GM18526 (cell line): Measurements from ENCODE around the gene CENPA.

Source experiments
- POLR2A ChIP-seq: IDR thresholded peaks from 3 replicates; pipeline ENCODE4 v1.6.1; 2011; ENCODE audit not compliant: insufficient read length; ENCODE audit errors: extremely low read depth

CENPA gene

DNA sequence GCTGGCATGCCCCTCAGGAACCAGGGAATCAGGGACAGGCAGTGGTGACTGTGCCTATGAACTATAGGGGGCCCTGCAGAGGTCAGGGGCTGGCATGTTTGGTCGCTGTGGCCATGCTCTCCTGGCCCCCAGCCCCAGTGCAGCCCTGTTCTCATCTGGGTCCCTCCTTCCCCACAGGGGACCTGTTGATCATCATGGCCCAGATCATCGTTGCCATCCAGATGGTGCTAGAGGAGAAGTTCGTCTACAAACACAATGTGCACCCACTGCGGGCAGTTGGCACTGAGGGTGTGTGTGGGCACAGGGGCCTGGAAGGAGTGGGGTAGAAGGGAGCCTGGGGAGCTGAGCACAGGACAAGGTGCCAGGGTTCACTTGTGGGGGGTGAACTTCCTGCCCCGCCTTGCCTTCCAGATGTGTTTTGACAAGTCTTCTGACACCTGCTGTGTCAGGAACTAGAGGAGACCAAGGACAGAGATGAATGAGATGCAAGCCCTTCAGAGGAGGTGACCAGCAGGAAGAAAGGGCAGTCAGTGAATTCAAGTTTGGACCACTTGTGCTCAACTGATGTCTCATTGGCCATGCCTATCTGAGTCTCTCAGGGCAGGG lies 9.6 kb upstream of the CENPA start:
- TF ChIP-seq POLR2A, result no peak

DNA sequence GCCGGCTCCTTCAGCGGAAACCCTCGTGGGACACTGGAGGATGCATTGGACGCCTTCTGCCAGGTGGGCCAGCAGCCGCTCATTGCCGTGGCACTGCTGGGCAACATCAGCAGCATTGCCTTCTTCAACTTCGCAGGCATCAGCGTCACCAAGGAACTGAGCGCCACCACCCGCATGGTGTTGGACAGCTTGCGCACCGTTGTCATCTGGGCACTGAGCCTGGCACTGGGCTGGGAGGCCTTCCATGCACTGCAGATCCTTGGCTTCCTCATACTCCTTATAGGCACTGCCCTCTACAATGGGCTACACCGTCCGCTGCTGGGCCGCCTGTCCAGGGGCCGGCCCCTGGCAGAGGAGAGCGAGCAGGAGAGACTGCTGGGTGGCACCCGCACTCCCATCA lies 7.8 kb upstream of the CENPA start:
- TF ChIP-seq POLR2A, result no peak

DNA sequence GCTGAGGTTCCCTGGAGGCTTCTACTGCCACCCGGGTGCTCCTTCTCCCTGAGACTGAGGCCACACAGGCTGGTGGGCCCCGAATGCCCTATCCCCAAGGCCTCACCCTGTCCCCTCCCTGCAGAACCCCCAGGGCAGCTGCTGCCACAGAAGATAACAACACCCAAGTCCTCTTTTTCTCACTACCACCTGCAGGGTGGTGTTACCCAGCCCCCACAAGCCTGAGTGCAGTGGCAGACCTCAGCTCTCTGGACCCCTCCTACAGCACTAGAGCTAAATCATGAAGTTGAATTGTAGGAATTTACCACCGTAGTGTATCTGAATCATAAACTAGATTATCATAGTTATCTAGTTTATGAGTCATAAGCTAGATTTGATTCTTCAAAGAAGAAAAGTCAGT lies 7.3 kb upstream of the CENPA start:
- no peak for TF ChIP-seq POLR2A

- no peak for TF ChIP-seq POLR2A
Measured at GRCh38 chr2:26780203-26780760, 5.6 kb upstream of the CENPA start.

GRCh38 chr2:26782876-26783704 lies 2.8 kb upstream of the CENPA start:
- TF ChIP-seq POLR2A, result no peak

- no peak for TF ChIP-seq POLR2A
Measured at GRCh38 chr2:26784570-26785234, 1.2 kb upstream of the CENPA start.

DNA sequence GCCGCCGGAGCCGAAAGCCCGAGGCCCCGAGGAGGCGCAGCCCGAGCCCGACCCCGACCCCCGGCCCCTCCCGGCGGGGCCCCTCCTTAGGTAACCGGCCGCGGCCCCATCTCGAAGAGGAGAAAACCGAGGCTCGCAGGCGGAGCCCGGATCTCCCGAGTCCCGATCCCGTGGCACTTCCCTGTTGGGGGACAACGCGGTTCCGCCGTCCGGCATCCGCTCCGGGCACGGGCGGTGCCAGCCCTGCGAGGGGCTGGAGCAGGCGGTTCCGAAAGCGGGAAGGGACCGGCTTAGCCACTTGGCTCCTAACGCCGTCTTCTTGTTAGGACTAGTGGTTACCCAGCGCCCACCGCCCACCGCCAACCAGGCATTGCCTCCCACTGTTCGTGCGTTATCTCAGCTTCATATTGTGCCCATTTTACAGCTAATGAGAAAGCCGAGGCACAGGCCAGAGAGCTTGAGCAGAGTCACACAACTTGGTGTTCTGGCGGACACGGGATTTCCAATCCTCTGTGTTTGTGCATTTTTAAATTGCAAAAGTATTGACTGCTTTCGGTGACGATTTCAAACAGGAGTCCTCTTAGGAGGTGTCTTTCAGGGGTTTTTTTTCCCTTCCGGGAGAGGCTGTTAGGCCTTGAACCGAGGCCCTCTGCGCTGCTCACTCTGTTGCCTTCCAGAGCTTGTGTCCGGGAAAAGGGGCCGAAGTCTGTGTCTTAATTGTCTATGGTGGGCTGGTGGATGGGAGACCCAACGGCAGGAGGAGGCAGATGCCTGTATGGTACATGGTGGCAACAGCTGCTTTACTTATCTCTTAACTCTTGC lies 562 bp downstream of the CENPA start:
- no peak for TF ChIP-seq POLR2A

DNA sequence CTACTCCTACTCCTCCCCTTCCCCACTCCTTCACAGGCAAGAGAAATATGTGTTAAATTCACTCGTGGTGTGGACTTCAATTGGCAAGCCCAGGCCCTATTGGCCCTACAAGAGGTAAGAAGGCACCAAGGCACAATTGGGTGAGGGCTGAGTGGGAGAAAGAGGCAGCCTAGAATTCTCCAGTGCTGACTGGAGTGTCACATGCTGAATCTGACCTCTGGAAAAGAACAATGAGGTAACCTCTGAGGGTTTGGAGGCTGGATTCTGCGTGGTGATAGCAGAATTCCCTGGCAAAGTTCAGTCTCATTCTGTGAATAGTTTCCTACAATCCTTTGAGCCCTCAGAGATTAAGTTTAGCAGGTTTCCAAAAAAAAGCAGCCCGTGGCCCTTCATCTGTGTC lies 6.9 kb downstream of the CENPA start:
- no peak for TF ChIP-seq POLR2A

DNA sequence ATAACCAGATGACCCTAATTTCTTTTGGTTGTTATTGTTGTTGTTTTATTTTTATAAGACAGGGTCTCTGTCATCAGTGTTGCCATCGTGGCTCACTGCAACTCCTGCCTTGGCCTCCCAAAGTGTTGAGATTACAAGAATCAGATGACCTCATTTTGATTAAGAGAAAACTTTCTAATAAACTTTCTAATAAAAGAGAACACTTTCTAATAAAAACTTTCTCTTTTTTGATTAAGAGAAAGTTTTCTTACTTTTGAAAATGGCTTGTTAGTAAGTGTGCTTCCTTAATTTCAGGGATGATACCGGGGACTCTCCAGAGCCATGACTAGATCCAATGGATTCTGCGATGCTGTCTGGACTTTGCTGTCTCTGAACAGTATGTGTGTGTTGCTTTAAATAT lies 7.7 kb downstream of the CENPA start:
- no peak for TF ChIP-seq POLR2A

DNA sequence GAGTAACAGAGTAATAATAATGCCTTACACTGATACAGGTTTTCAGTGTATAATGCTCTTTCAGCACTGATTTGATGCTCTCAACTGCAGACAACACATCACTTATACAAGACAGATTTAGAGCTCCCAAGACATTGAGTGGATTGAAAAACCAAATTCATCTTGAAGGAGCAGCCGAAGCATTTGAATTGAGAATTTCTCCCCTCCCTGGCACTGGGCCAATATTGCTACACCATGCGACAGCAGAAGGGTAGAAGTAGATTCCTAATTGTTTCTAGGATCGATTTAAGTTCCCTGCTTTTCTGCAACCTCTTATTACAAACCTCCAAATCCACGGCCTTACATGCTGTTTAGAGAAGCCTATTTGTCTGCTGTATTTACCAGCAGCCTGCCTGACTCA lies 15.5 kb downstream of the CENPA start:
- no peak for TF ChIP-seq POLR2A

- TF ChIP-seq POLR2A, result no peak
Measured at GRCh38 chr2:26801796-26802195, 15.9 kb downstream of the CENPA start.

DNA sequence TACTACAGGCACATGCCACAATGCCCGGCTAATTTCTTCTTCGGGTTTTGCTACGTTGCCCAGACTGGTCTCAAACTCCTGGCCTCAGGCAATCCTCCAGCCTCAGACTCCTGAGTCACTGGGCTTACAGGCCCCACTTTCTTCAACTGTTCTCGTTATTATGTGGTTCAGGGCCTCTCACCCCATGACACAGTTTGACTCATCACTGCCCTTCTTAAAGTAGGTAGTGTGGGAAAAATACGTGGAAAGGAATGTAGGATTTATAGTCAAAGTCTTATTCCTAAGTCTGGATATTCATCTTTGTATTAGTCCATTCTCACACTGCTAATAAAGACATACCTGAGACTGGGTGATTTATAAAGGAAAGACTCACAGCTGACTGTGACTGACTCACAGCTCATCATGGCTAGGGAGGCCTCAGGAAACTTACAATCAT lies 19.4 kb downstream of the CENPA start:
- no peak for TF ChIP-seq POLR2A

GRCh38 chr2:26807788-26808460 lies 22.1 kb downstream of the CENPA start:
- no peak for TF ChIP-seq POLR2A

- no peak for TF ChIP-seq POLR2A
Measured at GRCh38 chr2:26809211-26809610, 23.4 kb downstream of the CENPA start.
